ENCODE results near the gene SIK3. TPM values are rescaled to one million over a fixed set of nuclear protein-coding genes. Genes with fewer than 3 reads are reported as not detected.

The SIK3 gene
- total RNA-seq, 1 experiment from 2014 or later = 34.4 TPM

- TF ChIP-seq FOXP4 (CRISPR knock-in tag; IDR thresholded peaks at IDR 0.05) (no peak), USF2 (CRISPR knock-in tag; IDR thresholded peaks at IDR 0.05) (no peak), MXD4 (CRISPR knock-in tag; IDR thresholded peaks at IDR 0.05; ENCODE audit: borderline replicate concordance) (no peak), MLX (CRISPR knock-in tag; IDR thresholded peaks at IDR 0.05) (no peak), ZNF423 (CRISPR knock-in tag; IDR thresholded peaks at IDR 0.05) (no peak), ATF6 (CRISPR knock-in tag; IDR thresholded peaks at IDR 0.05) (no peak), ZNF416 (CRISPR knock-in tag; IDR thresholded peaks at IDR 0.05) (no peak), SMAD3 (CRISPR knock-in tag; IDR thresholded peaks at IDR 0.05; ENCODE audit: borderline replicate concordance) (no peak), EMX1 (CRISPR knock-in tag; IDR thresholded peaks at IDR 0.05) (no peak), OVOL2 (CRISPR knock-in tag; IDR thresholded peaks at IDR 0.05; ENCODE audit: borderline replicate concordance) (no peak), ZBTB21 (CRISPR knock-in tag; IDR thresholded peaks at IDR 0.05; ENCODE audit: borderline replicate concordance) (no peak), IRF1 (CRISPR knock-in tag; IDR thresholded peaks at IDR 0.05) (no peak)
These were observed 158.7 kb downstream of the SIK3 start (continued) for GRCh38 chr11:116939499-116939898.

GRCh38 chr11:116938471-116939070 is 159.7 kb downstream of the SIK3 start:
- no peak overlapping the region for H3K27ac Mint-ChIP-seq
- no peaks in the 10 kb centered on the region for H3K9me3 Mint-ChIP-seq
- no peak overlapping the region for H3K4me3 Mint-ChIP-seq
- H3K27me3 Mint-ChIP-seq (ENCODE audit: low read depth) = no peaks in the 10 kb centered on the region
- ATAC-seq (no peak), DNase-seq (ENCODE audit: low spot score) (no peak)
- ChIA-PET CTCF (interaction anchor here (0.8 kb wide), 1 partner anchor 58 kb away, joined by 3 read pairs; no protein-coding TSS in a partner anchor), POLR2A (no interaction called here)
- H3K36me3 Mint-ChIP-seq = no peaks in the 10 kb centered on the region; the same call in 1 of the 2 replicates
- no peaks in the 10 kb centered on the region for H3K4me1 Mint-ChIP-seq
- TF ChIP-seq ERG (CRISPR knock-in tag; IDR thresholded peaks at IDR 0.05) (no peak), FOXP4 (CRISPR knock-in tag; IDR thresholded peaks at IDR 0.05) (no peak), RELA (CRISPR knock-in tag; IDR thresholded peaks at IDR 0.05; ENCODE audit: borderline replicate concordance) (no peak), ATF6 (CRISPR knock-in tag; IDR thresholded peaks at IDR 0.05) (no peak), E2F5 (CRISPR knock-in tag; IDR thresholded peaks at IDR 0.05) (no peak), AR (CRISPR knock-in tag; IDR thresholded peaks at IDR 0.05) (no peak), ZBTB43 (CRISPR knock-in tag; IDR thresholded peaks at IDR 0.05) (no peak)

All from WTC11 (cell line).